GM13976 (cell line): Measurements from ENCODE around the gene WNT7B.

Experiments
- DNase-seq: peaks from one replicate; pipeline ENCODE4 v3.0.0; 2012; ENCODE audit warnings: low spot score
- in situ Hi-C: fragments of 300-500 bp; cut with MboI; formaldehyde crosslinking; loops from one replicate; pipeline ENCODE4 v1.12.0; 2022; ENCODE audit warnings: low sequenced_read_pairs, mixed read lengths, inconsistent platforms; ENCODE audit not compliant: unreplicated experiment
- TF ChIP-seq, protein P1 (sequence below): IDR thresholded peaks from 2 replicates; pipeline ENCODE4 v1.5.1; 2012; ENCODE audit warnings: borderline replicate concordance, mild to moderate bottlenecking; ENCODE audit not compliant: insufficient read depth; ENCODE audit errors: extremely low read depth, missing control alignments, control extremely low read depth

The WNT7B gene

DNA sequence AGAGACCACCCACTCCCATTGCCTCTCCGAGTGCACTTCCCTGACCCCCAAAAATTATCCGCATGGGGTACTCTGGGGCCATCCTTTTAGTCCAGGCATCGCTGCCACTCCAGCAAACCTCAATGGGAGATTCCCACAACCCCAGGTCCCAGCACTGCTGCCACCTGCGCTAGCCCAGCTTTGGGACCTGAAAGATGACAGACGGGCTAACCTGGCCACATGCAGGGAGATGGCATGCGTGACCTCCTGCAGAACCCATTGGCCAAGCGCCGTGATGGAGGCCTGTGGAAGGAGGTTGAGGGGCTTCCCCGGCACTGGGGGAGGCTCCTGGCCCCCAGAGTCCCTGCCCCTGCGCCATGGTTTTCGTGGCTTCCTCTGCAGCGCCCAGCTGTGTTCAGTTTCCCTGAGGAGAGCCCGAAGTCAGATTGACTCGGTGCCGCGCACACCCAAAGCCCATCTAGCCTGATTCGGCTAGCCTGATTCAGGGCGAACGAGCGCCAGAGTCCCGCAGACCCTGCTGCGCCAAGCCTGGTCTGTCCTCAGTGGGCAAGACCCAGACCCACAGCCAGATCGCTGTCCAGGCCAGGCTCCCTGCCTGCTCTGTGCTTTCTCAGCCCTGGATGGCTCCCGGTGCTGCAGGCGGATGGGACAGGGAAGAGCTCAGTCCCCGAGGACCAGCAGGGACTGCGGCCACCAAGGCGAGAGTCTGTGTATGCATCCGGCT lies 751 bp upstream of the WNT7B start:
- TF ChIP-seq, protein P1, sequence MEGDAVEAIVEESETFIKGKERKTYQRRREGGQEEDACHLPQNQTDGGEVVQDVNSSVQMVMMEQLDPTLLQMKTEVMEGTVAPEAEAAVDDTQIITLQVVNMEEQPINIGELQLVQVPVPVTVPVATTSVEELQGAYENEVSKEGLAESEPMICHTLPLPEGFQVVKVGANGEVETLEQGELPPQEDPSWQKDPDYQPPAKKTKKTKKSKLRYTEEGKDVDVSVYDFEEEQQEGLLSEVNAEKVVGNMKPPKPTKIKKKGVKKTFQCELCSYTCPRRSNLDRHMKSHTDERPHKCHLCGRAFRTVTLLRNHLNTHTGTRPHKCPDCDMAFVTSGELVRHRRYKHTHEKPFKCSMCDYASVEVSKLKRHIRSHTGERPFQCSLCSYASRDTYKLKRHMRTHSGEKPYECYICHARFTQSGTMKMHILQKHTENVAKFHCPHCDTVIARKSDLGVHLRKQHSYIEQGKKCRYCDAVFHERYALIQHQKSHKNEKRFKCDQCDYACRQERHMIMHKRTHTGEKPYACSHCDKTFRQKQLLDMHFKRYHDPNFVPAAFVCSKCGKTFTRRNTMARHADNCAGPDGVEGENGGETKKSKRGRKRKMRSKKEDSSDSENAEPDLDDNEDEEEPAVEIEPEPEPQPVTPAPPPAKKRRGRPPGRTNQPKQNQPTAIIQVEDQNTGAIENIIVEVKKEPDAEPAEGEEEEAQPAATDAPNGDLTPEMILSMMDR = no peak
- no peak for DNase-seq
- in situ Hi-C loops = no loop called here

DNA sequence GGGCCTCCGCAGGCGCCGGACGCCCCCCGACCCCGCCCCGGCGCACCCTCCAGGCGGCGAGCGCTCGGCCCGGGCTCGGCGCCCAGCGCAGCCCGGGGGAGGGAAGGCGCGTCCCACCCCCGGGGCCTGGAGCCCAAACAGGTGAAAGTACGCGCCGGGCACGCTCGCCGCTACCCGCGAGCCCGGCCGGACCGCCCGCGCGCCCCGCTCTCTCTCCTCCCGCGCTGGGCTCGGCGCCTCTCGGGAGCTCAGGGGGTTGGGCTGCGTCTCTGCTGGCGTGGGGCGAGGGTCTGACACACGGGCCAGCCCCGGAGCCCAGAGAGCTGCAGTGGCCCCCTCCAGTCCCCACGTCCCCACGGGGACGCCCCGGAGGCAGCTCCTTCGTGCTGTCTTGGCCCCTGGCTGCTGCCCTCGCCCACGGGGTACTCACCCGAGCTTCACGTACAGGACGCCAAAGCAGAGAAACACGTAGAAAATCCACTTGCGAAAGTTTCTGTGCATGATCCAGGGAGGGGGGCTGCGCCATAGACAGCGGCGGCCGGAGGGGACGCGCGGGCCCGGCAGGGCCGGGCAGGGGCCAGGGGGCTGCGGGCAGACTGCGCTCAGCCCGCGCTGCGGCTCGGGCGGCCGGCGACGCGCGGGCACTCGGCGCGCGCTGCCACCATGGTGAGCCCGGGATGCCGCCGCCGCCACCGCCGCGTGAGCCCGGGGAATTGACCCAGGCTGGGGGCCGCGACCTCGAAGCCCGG lies 534 bp downstream of the WNT7B start:
- TF ChIP-seq, protein P1 = no peak
- in situ Hi-C loops = no loop called here
- no peak for DNase-seq

DNA sequence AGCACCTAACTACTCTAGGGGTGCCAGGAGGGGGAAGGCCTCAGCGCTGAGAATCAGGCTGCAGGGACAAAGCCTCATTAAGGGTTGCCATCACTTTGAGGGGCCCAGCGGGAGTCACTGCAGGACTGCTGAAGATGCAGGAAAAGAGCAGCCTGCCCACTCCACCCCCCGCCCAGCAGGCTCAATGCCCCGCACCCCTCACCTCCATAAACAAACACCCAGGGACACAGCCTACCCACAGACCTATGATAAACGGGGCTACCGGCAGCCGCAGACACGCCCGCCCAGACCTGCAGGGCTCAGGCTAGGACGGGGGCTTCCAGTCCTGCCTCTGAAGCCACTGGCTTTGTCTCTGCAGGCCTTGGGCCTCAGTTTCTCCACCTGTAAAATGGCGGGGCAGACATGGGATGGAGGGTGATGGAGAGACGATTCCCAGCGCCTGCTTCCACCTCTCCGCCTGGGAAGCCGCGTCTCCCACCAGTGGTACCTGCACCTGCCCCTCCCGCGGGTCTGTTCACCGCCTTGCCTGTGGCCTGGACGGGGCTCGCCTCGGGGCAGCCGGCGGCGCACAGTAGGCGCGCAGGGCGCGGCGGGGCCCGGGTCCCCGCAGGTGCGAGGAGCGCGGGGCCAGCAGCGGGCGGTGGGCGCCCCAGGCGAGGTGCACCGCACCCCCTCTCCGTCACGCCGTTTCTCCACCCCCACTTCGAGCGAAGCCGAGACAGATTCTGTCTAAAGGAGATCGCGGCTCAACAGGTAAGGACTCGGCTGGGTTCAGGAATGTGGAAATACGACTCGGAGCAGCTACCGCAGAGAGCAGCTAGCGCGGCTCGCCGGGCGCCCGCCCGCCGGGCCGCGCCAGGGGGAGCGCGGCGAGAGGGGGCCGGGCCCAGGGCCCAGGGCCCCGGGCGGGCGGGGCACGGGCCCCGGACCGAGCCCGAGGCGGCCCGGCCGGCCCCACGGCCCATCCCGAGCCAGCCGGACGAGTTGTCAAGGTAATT lies 1.5 kb downstream of the WNT7B start:
- TF ChIP-seq, protein P1 = no peak
- in situ Hi-C loops = no loop called here
- DNase-seq = no peak

DNA sequence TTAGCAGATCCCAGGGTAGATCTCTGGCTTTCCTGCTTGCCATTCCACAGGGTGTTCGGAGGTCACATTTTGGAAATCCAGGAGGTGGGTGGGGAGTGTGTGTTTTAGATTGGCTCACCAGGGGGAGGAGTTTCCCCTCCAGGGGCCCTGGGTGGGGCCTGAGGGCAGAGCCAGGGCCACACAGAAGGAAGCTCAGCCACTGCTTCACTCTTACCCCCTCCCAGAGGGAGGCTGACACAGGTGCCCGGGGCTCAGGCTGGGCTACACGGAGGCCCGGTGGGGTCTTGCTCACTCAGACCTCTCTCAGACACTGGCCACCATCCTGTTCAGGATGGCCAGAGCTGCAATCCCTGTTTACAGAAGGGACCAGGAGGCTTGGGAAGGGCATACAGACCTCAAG lies 2.5 kb downstream of the WNT7B start:
- TF ChIP-seq, protein P1 = no peak
- in situ Hi-C loops = no loop called here

DNA sequence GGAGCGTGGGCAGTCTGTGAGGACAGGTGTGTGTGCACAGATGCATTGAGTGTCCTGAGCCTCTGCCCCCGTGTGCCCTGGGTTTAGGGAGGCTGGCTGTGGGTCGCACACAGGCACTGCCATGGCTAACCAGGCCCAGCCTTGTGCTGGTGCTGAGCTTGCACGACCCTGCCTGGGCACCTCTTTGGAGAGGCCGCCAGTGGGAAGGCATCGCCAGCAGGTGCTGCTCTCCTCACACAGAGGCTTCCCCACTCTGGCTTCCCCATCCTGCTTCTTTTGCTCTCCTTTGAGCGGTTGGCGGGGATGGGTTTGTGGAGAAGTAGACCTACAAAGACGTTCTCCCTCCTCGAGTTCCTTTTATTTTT lies 4.1 kb downstream of the WNT7B start:
- in situ Hi-C loops = no loop called here
- DNase-seq = no peak
- TF ChIP-seq, protein P1 = no peak

More for the DNA sequence above, 2.5 kb downstream of the WNT7B start:
- DNase-seq = no peak
